GM23338 (cell line): ENCODE data around the gene ZNF200. TPM values are rescaled to one million over a fixed set of nuclear protein-coding genes. Genes with fewer than 3 reads are reported as not detected.

Experiments
- ATAC-seq: fragments of 200-7000 bp; cut with Tn5 transposase; 3 replicates; pipeline ENCODE4 v1.9.1; 2020
- DNase-seq: peaks from one replicate; pipeline ENCODE4 v3.0.0-alpha.2; 2015; ENCODE audit warnings: low spot score
- H2AFZ ChIP-seq: fragments of 200-600 bp; sonication (generic); 2 replicates; pipeline ENCODE4 v1.8.0; 2016; ENCODE audit warnings: antibody characterized with exemption, mild to moderate bottlenecking, moderate library complexity
- H3F3A ChIP-seq: fragments of 200-600 bp; sonication (generic); replicated peaks from 2 replicates; pipeline ENCODE4 v1.8.0; 2017; ENCODE audit warnings: antibody characterized with exemption, mixed run types, low read depth
- H3K27ac ChIP-seq: fragments of 200-600 bp; sonication (generic); 2 replicates; pipeline ENCODE4 v1.6.1; 2016; ENCODE audit warnings: low read depth
- H3K27me3 ChIP-seq: fragments of 200-600 bp; sonication (generic); 2 replicates; pipeline ENCODE4 v1.8.0; 2016; ENCODE audit warnings: mild to moderate bottlenecking, mixed run types, moderate library complexity; ENCODE audit not compliant: insufficient read depth
- H3K36me3 ChIP-seq: fragments of 200-600 bp; sonication (generic); 2 replicates; pipeline ENCODE4 v1.8.0; 2016; ENCODE audit warnings: mild to moderate bottlenecking; ENCODE audit not compliant: insufficient read depth
- H3K4me1 ChIP-seq: fragments of 200-600 bp; sonication (generic); 2 replicates; pipeline ENCODE4 v1.8.0; 2016; ENCODE audit warnings: mild to moderate bottlenecking, moderate library complexity; ENCODE audit not compliant: insufficient read depth
- H3K4me2 ChIP-seq: fragments of 200-600 bp; sonication (generic); 2 replicates; pipeline ENCODE4 v1.7.1; 2017; ENCODE audit warnings: mixed run types
- H3K4me3 ChIP-seq: fragments of 200-600 bp; sonication (generic); 2 replicates; pipeline ENCODE4 v1.6.1; 2016; ENCODE audit warnings: mixed run types
- H3K79me2 ChIP-seq: fragments of 200-600 bp; sonication (generic); replicated peaks from 2 replicates; pipeline ENCODE4 v1.8.0; 2017; ENCODE audit warnings: mild to moderate bottlenecking; ENCODE audit not compliant: insufficient read depth
- H3K9me2 ChIP-seq: fragments of 200-600 bp; sonication (generic); 2 replicates; pipeline ENCODE4 v1.8.0; 2017; ENCODE audit not compliant: insufficient read depth
- H4K20me1 ChIP-seq: fragments of 200-600 bp; sonication (generic); replicated peaks from 2 replicates; pipeline ENCODE4 v1.8.0; 2017; ENCODE audit warnings: mild to moderate bottlenecking; ENCODE audit not compliant: insufficient read depth
- H3K27ac Mint-ChIP-seq: 2 replicates; pipeline ENCODE4 v1.8.0; 2020; ENCODE audit warnings: inconsistent platforms, mild to moderate bottlenecking, moderate library complexity, mixed read lengths
- H3K27me3 Mint-ChIP-seq: 3 replicates; pipeline ENCODE4 v1.8.0; 2022; ENCODE audit warnings: low read depth, mild to moderate bottlenecking, moderate library complexity, mixed read lengths, inconsistent platforms; ENCODE audit not compliant: insufficient read depth, poor library complexity
- H3K36me3 Mint-ChIP-seq: 3 replicates; pipeline ENCODE4 v1.8.0; 2021; ENCODE audit warnings: low read depth, mild to moderate bottlenecking, inconsistent platforms, moderate library complexity, mixed read lengths
- H3K4me1 Mint-ChIP-seq: 3 replicates; pipeline ENCODE4 v1.8.0; 2020; ENCODE audit warnings: mild to moderate bottlenecking, inconsistent platforms, mixed read lengths
- H3K4me3 Mint-ChIP-seq: 3 replicates; pipeline ENCODE4 v1.8.0; 2021; ENCODE audit warnings: moderate library complexity, mild to moderate bottlenecking, inconsistent platforms, mixed read lengths
- H3K9me3 Mint-ChIP-seq: 3 replicates; pipeline ENCODE4 v1.8.0; 2020; ENCODE audit warnings: moderate library complexity, mild to moderate bottlenecking, inconsistent platforms, mixed read lengths
- CREB1 ChIP-seq: fragments of 250-450 bp; sonication (Bioruptor Pico); IDR thresholded peaks from 2 replicates; pipeline ENCODE4 v1.5.0; 2020; ENCODE audit warnings: low read depth, mild to moderate bottlenecking, moderate library complexity
- CTCF ChIP-seq, 2 experiments: fragments of 200-600 bp in 1 of 2; sonication (generic) in 1 of 2; conservative IDR thresholded peaks; 2 replicates each; pipeline versions ENCODE4 v1.5.1 to v1.6.1; 2016 to 2017; ENCODE audit warnings: antibody characterized with exemption in 2 of 2, low read depth in 2 of 2, mild to moderate bottlenecking in 2 of 2, moderate library complexity in 1 of 2
- ETS1 ChIP-seq: IDR thresholded peaks from 2 replicates; pipeline ENCODE4 v1.6.1; 2016; ENCODE audit warnings: antibody characterized with exemption
- EZH2 ChIP-seq: fragments of 200-600 bp; sonication (generic); IDR thresholded peaks from one replicate; pipeline ENCODE4 v1.8.0; 2017; ENCODE audit warnings: antibody characterized with exemption, mild to moderate bottlenecking, low read depth; ENCODE audit not compliant: unreplicated experiment
- EZH2phosphoT487 ChIP-seq: fragments of 200-600 bp; sonication (generic); IDR thresholded peaks from one replicate; pipeline ENCODE4 v1.8.1; 2018; ENCODE audit warnings: antibody characterized with exemption; ENCODE audit not compliant: unreplicated experiment
- JUNB ChIP-seq: IDR thresholded peaks from one replicate; pipeline ENCODE4 v1.6.1; 2016; ENCODE audit warnings: antibody characterized with exemption; ENCODE audit not compliant: unreplicated experiment
- NANOG ChIP-seq: IDR thresholded peaks from 2 replicates; pipeline ENCODE4 v1.6.1; 2016; ENCODE audit warnings: antibody characterized with exemption, borderline replicate concordance
- POLR2AphosphoS5 ChIP-seq: IDR thresholded peaks from 2 replicates; pipeline ENCODE4 v1.6.1; 2016; ENCODE audit warnings: antibody characterized with exemption, low read depth
- REST ChIP-seq: IDR thresholded peaks from one replicate; pipeline ENCODE4 v1.6.1; 2018; ENCODE audit warnings: antibody characterized with exemption; ENCODE audit not compliant: unreplicated experiment
- STAT1 ChIP-seq: IDR thresholded peaks from one replicate; pipeline ENCODE4 v1.6.1; 2016; ENCODE audit warnings: antibody characterized with exemption; ENCODE audit not compliant: unreplicated experiment
- ZNF114 ChIP-seq: fragments of 250-450 bp; sonication (Bioruptor Pico); IDR thresholded peaks from 2 replicates; pipeline ENCODE4 v1.5.0; 2020; ENCODE audit warnings: mild to moderate bottlenecking, moderate library complexity
- ZNF331 ChIP-seq: fragments of 250-450 bp; sonication (Bioruptor Pico); IDR thresholded peaks from 2 replicates; pipeline ENCODE4 v1.5.0; 2020; ENCODE audit warnings: low read depth, mild to moderate bottlenecking, moderate library complexity
- ZNF462 ChIP-seq: fragments of 250-450 bp; sonication (Bioruptor Pico); IDR thresholded peaks from 2 replicates; pipeline ENCODE4 v1.5.0; 2020; ENCODE audit warnings: mild to moderate bottlenecking, moderate library complexity
- polyA plus RNA-seq: library from polyadenylated mRNA; unstranded; fragments of >200 nt; fragmentation: Nextera tagmentation; extraction: Ambion mirVana; gene quantifications from 2 replicates; pipeline ENCODE4 v1.2.1, GENCODE V29; 2016
- total RNA-seq: library from RNA; depleted of rRNA; stranded (reverse); fragments of >200 nt; shearing (Covaris generic); gene quantifications from 2 replicates; pipeline ENCODE4 v1.2.3, GENCODE V29; 2014

ZNF200 gene
- total and polyA plus RNA-seq, 2 experiments from 2014 or later = 9.2 to 9.7 TPM

- H4K20me1 ChIP-seq = no peaks in the 10 kb centered on the region
- Mint-ChIP-seq H3K9me3 (peaks cover 78% of the 10 kb centered on the region), H3K27ac (no peak overlapping the region), H3K4me3 (no peak overlapping the region), H3K36me3 (peaks cover 26% of the 10 kb centered on the region), H3K4me1 (no peaks in the 10 kb centered on the region), H3K27me3 (peaks cover 2% of the 10 kb centered on the region)
- no peaks in the 10 kb centered on the region for H3K27me3 ChIP-seq
- no peak overlapping the region for H2AFZ ChIP-seq
- no peak overlapping the region for H3K4me2 ChIP-seq
- H3K79me2 ChIP-seq = no peaks in the 10 kb centered on the region
- H3F3A ChIP-seq = no peaks in the 10 kb centered on the region
- TF ChIP-seq STAT1 (no peak), ZNF114 (CRISPR knock-in tag) (no peak), ZNF462 (CRISPR knock-in tag) (no peak), EZH2 (no peak), JUNB (no peak), NANOG (no peak), CTCF (conservative IDR thresholded peaks at IDR 0.05; ENCODE audit: low read depth in 2 of 2) (no peak), POLR2AphosphoS5 (no peak), EZH2phosphoT487 (no peak), ZNF331 (CRISPR knock-in tag) (no peak), CREB1 (CRISPR knock-in tag) (no peak), REST (no peak), ETS1 (no peak)
- no peaks in the 10 kb centered on the region for H3K4me1 ChIP-seq
- ATAC-seq (no peak), DNase-seq (no peak)
- no peak overlapping the region for H3K4me3 ChIP-seq
- H3K9me2 ChIP-seq = 0 out of 2 replicates have a peak, but pooled peaks cover 11% of the 10 kb centered on the region
- no peak overlapping the region for H3K27ac ChIP-seq
- H3K36me3 ChIP-seq = no peaks in the 10 kb centered on the region
Observed at GRCh38 chr16:3215601-3216262, 19.2 kb downstream of the ZNF200 start.
